GM12874 (cell line): Measurements from ENCODE around the gene C10orf67.

Experiments
- CTCF ChIP-seq: IDR thresholded peaks from 2 replicates; pipeline ENCODE4 v1.5.1; 2011; ENCODE audit warnings: low read depth, mild to moderate bottlenecking, control low read depth, low read length, moderate library complexity; ENCODE audit not compliant: insufficient read depth

The C10orf67 gene

GRCh38 chr10:23155169-23155568, 189.4 kb downstream of the C10orf67 start:
- no peak for TF ChIP-seq CTCF
